Glomerular endothelial cell (primary cell): ENCODE results near the gene ZNF587B. TPM values are rescaled to one million over a fixed set of nuclear protein-coding genes. Genes with fewer than 3 reads are reported as not detected.
"Not testable (repeated sequence)": the region's sequence is repeated elsewhere in the genome, so short reads cannot be mapped to it uniquely, and the experiment has no call there.

Experiments used
- DNase-seq: peaks from one replicate; pipeline ENCODE4 v3.0.0-alpha.2; 2011; ENCODE audit warnings: low read depth, low spot score; ENCODE audit errors: extremely low read depth
- total RNA-seq: library from RNA; depleted of rRNA; stranded (reverse); fragments of >200 nt; gene quantifications from 2 replicates; pipeline ENCODE4 v1.2.3, GENCODE V29; 2015

ZNF587B gene
- total RNA-seq, 1 donor from 2014 or later = 17.7 TPM

GRCh38 chr19:57817976-57818375 lies 12.1 kb upstream of the ZNF587B start:
- no peak for DNase-seq

- DNase-seq = no peak
These were observed 11.7 kb upstream of the ZNF587B start for GRCh38 chr19:57818378-57818777.

- no peak for DNase-seq
These were observed 10.5 kb upstream of the ZNF587B start for GRCh38 chr19:57819475-57820148.

GRCh38 chr19:57820599-57820998 lies 9.5 kb upstream of the ZNF587B start:
- no peak for DNase-seq

GRCh38 chr19:57821095-57821494 lies 9.0 kb upstream of the ZNF587B start:
- DNase-seq = not testable (repeated sequence)

GRCh38 chr19:57821501-57821900 lies 8.6 kb upstream of the ZNF587B start:
- DNase-seq = not testable (repeated sequence)

- not testable (repeated sequence) for DNase-seq
These were observed 6.9 kb upstream of the ZNF587B start for GRCh38 chr19:57823155-57823554.

- not testable (repeated sequence) for DNase-seq
These were observed 6.5 kb upstream of the ZNF587B start for GRCh38 chr19:57823608-57824007.

GRCh38 chr19:57825511-57825910 lies 4.6 kb upstream of the ZNF587B start:
- DNase-seq = no peak

GRCh38 chr19:57829316-57829715 lies 783 bp upstream of the ZNF587B start:
- DNase-seq = no peak

GRCh38 chr19:57836991-57837390 lies 6.9 kb downstream of the ZNF587B start:
- DNase-seq = not testable (repeated sequence)

GRCh38 chr19:57838622-57839191 lies 8.6 kb downstream of the ZNF587B start:
- not testable (repeated sequence) for DNase-seq

GRCh38 chr19:57841122-57841763 lies 11.1 kb downstream of the ZNF587B start:
- DNase-seq = no peak

- not testable (repeated sequence) for DNase-seq
These were observed 17.1 kb downstream of the ZNF587B start for GRCh38 chr19:57847164-57847563.

- not testable (repeated sequence) for DNase-seq
These were observed 19.1 kb downstream of the ZNF587B start for GRCh38 chr19:57849162-57849665.

GRCh38 chr19:57849666-57850473 lies 19.8 kb downstream of the ZNF587B start, which contains the start of gene ZNF587:
Gene ZNF587 (plus strand): TSS chr19:57849859. CDS start chr19:57850039, 180 bp downstream.
- DNase-seq = not testable (repeated sequence)

GRCh38 chr19:57850553-57851017 lies 20.5 kb downstream of the ZNF587B start:
- DNase-seq = no peak

- not testable (repeated sequence) for DNase-seq
These were observed 21.9 kb downstream of the ZNF587B start for GRCh38 chr19:57851812-57852603.

GRCh38 chr19:57854117-57854516 lies 24.0 kb downstream of the ZNF587B start:
- not testable (repeated sequence) for DNase-seq

- not testable (repeated sequence) for DNase-seq
These were observed 32.3 kb downstream of the ZNF587B start for GRCh38 chr19:57862351-57862750.
